Measurements from ENCODE around the gene GSC. TPM values are rescaled to one million over a fixed set of nuclear protein-coding genes. Genes with fewer than 3 reads are reported as not detected.

The GSC gene
- total and polyA plus RNA-seq, 8 donors, result 0.35 to 1.7 (median 0.54) TPM

GRCh38 chr14:94775871-94776210 is 5.9 kb upstream of the GSC start:
- DNase-seq (no peak), FAIRE-seq (no peak), ATAC-seq (no peak)
- 32 to 43% methylated on average over 2 of the region's 2 CpGs for WGBS, 2 donors
- intact Hi-C loops (cut with DNase I), result no loop called here
- H3K4me1 ChIP-seq, result no peaks in the 10 kb centered on the region
- H3K36me3 ChIP-seq, result no peaks in the 10 kb centered on the region
- no peak overlapping the region for H3K4me3 ChIP-seq
- H3K27ac ChIP-seq, result no peak overlapping the region
- H3K27me3 ChIP-seq, result peaks cover 0 to 39% (median 16%) of the 10 kb centered on the region in 4 donors
- TF ChIP-seq, protein P1, sequence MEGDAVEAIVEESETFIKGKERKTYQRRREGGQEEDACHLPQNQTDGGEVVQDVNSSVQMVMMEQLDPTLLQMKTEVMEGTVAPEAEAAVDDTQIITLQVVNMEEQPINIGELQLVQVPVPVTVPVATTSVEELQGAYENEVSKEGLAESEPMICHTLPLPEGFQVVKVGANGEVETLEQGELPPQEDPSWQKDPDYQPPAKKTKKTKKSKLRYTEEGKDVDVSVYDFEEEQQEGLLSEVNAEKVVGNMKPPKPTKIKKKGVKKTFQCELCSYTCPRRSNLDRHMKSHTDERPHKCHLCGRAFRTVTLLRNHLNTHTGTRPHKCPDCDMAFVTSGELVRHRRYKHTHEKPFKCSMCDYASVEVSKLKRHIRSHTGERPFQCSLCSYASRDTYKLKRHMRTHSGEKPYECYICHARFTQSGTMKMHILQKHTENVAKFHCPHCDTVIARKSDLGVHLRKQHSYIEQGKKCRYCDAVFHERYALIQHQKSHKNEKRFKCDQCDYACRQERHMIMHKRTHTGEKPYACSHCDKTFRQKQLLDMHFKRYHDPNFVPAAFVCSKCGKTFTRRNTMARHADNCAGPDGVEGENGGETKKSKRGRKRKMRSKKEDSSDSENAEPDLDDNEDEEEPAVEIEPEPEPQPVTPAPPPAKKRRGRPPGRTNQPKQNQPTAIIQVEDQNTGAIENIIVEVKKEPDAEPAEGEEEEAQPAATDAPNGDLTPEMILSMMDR (IDR thresholded peaks at IDR 0.05), result no peak
- no peaks in the 10 kb centered on the region for H3K9me3 ChIP-seq

DNA sequence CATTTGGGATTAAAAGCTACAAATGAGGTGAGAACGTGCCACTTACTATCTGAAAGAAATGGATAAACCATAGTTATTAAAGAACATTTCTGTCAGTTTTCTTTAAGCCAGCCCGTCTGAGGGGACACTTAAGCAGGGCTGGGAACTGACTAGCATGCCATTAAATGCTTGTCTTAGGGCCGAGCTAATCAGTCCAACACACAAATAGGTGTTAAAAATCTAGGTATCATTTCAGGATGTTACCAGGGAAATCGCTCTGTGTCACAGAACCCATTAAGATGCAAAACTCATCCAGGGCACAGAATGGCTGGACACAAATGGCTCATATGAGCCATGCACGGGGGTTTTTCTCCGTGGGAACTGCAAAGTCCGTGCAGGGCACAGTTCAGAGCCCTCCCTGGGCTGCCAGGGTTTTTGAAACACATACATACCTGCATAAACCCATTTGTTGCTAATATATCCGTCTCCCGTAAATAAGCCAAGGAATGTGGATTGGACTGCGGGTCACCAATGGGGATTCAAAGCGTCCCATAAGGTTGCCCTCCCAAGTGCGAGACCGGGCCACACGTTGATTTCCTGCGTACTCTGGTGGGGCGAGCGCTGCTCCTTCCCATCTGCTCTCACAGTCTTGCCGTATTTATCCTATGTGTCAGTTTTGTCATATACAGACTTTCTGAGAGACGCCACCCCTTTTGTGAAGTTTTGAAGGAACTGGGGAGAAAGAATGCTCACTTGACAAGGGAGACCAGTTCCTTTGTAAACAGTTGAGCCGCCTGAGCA is 5.4 kb upstream of the GSC start:
- WGBS, 2 donors, result 40 to 55% methylated on average over 20 of the region's 20 CpGs
- intact Hi-C loops (cut with DNase I), result no loop called here
- peaks cover 0 to 42% (median 17%) of the 10 kb centered on the region in 4 donors for H3K27me3 ChIP-seq
- H3K27ac ChIP-seq, result no peak overlapping the region
- DNase-seq (no peak), FAIRE-seq (no peak), ATAC-seq (no peak)
- H3K36me3 ChIP-seq, result no peaks in the 10 kb centered on the region
- no peaks in the 10 kb centered on the region for H3K4me1 ChIP-seq
- no peak overlapping the region for H3K4me3 ChIP-seq
- TF ChIP-seq, protein P1 (IDR thresholded peaks at IDR 0.05), result no peak
- no peaks in the 10 kb centered on the region for H3K9me3 ChIP-seq

DNA sequence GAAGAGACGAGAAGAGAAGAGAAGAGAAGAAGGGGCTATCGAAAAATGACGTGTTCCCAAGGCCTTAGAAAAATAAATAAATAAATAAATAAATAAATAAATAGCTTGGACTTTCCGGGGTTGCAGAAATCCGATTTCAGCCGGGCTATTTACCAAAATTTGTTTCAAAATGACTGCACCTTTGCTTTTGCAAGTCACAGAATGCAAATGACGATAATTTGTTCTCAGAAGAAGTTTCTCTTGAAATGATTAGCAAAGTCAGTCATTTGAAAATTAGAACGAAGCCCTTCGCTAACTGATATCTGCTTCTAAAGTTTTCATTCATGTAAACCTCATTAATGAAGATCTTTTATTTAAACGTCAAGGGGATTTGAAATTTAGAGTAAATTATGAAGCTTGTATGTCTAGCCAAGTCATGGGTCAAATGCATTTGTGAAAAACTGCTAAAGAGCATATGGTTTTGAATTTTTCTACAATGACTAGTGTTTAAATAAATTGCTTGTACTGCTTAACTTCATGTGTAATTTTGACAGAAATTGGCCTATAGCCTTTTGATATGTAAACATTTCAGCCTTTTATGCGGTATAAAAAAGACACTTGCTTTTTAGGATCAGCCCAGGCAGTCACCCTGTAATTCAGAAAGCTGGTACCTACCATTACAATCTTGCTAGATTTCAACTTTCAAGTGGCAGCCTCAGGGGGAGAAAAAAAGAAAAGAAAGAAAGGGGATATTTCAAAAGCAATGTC is 4.6 kb upstream of the GSC start:
- H3K4me1 ChIP-seq, result peaks cover 0 to under 1% (median 0%) of the 10 kb centered on the region in 3 donors
- no peaks in the 10 kb centered on the region for H3K36me3 ChIP-seq
- ATAC-seq (no peak), DNase-seq (no peak), FAIRE-seq (no peak)
- H3K9me3 ChIP-seq, result no peaks in the 10 kb centered on the region
- no peak overlapping the region for H3K4me3 ChIP-seq
- peaks cover 0 to 42% (median 17%) of the 10 kb centered on the region in 4 donors for H3K27me3 ChIP-seq
- no peak overlapping the region for H3K27ac ChIP-seq
- WGBS, 2 donors, result 25 to 46% methylated on average over 11 of the region's 11 CpGs
- TF ChIP-seq, protein P1 (IDR thresholded peaks at IDR 0.05), result no peak
- intact Hi-C loops (cut with DNase I), result no loop called here

GRCh38 chr14:94773655-94774343 is 3.9 kb upstream of the GSC start:
- ATAC-seq (no peak), DNase-seq (no peak), FAIRE-seq (no peak)
- peaks cover 0 to 7% (median 4%) of the 10 kb centered on the region in 3 donors for H3K4me1 ChIP-seq
- no peak overlapping the region for H3K27ac ChIP-seq
- TF ChIP-seq, protein P1 (IDR thresholded peaks at IDR 0.05), result no peak
- no peak overlapping the region for H3K4me3 ChIP-seq
- intact Hi-C loops (cut with DNase I), result no loop called here
- no peaks in the 10 kb centered on the region for H3K9me3 ChIP-seq
- no peaks in the 10 kb centered on the region for H3K36me3 ChIP-seq
- WGBS, 2 donors, result 20 to 23% methylated on average over 36 of the region's 36 CpGs
- H3K27me3 ChIP-seq, result peaks cover 0 to 46% (median 17%) of the 10 kb centered on the region in 4 donors

Data from pancreas (tissue), 10 donors.